Fibroblast of lung (primary cell): ENCODE results near the gene MSMO1. TPM values are rescaled to one million over a fixed set of nuclear protein-coding genes. Genes with fewer than 3 reads are reported as not detected.

ENCODE experiments used
- DNase-seq, 2 donors: peaks; one replicate each; pipeline versions ENCODE4 v3.0.0 to v3.0.0-alpha.2; 2010; ENCODE audit warnings: low read depth in 2 of 2
- H2AFZ ChIP-seq: 2 replicates; pipeline ENCODE4 v1.5.1; 2012; ENCODE audit warnings: low read length, control low read depth, inconsistent platforms
- H3K27ac ChIP-seq: 2 replicates; pipeline ENCODE4 v1.5.1; 2011; ENCODE audit warnings: low read length, control low read depth; ENCODE audit not compliant: insufficient read depth
- H3K27me3 ChIP-seq: 2 replicates; pipeline ENCODE4 v1.5.1; 2011; ENCODE audit warnings: mild to moderate bottlenecking, low read length; ENCODE audit not compliant: control insufficient read depth, insufficient read depth
- H3K36me3 ChIP-seq: 2 replicates; pipeline ENCODE4 v1.5.1; 2011; ENCODE audit warnings: low read length; ENCODE audit not compliant: control insufficient read depth, insufficient read depth
- H3K4me1 ChIP-seq: 2 replicates; pipeline ENCODE4 v1.5.1; 2011; ENCODE audit warnings: low read length; ENCODE audit not compliant: control insufficient read depth, insufficient read depth; ENCODE audit errors: extremely low read depth
- H3K4me2 ChIP-seq: 2 replicates; pipeline ENCODE4 v1.5.1; 2011; ENCODE audit warnings: low read length, control low read depth; ENCODE audit not compliant: insufficient read depth; ENCODE audit errors: extremely low read depth
- H3K4me3 ChIP-seq, 4 experiments: fragments of 200-600 bp in 1 of 4; sonication (generic) in 1 of 4; replicated peaks in 1 of 4; 2 replicates each; pipeline ENCODE4 v1.5.1; 2011 to 2016; ENCODE audit warnings: low read length in 4 of 4, low read depth in 3 of 4, mild to moderate bottlenecking in 3 of 4, control low read depth in 2 of 4, inconsistent platforms in 1 of 4, mixed read lengths in 1 of 4; ENCODE audit not compliant: insufficient read depth in 1 of 4; ENCODE audit errors: control extremely low read depth in 1 of 4
- H3K79me2 ChIP-seq: 2 replicates; pipeline ENCODE4 v1.5.1; 2012; ENCODE audit warnings: mild to moderate bottlenecking, low read length, inconsistent platforms; ENCODE audit not compliant: control insufficient read depth, insufficient read depth
- H3K9ac ChIP-seq: 2 replicates; pipeline ENCODE4 v1.5.1; 2011; ENCODE audit warnings: mild to moderate bottlenecking, low read length, control low read depth; ENCODE audit not compliant: insufficient read depth
- H3K9me3 ChIP-seq: 2 replicates; pipeline ENCODE4 v1.5.1; 2012; ENCODE audit warnings: low read depth, low read length; ENCODE audit not compliant: control insufficient read depth, insufficient read depth
- H4K20me1 ChIP-seq: 2 replicates; pipeline ENCODE4 v1.5.1; 2011; ENCODE audit warnings: low read length; ENCODE audit not compliant: control insufficient read depth, insufficient read depth; ENCODE audit errors: extremely low read depth
- EZH2 ChIP-seq: IDR thresholded peaks from 2 replicates; pipeline ENCODE4 v1.5.1; 2012; ENCODE audit warnings: low read length, control low read depth, mild to moderate bottlenecking; ENCODE audit errors: missing control alignments
- polyA plus RNA-seq, 2 donors: library from polyadenylated mRNA; depleted of rRNA in 1 of 2; stranded (reverse) in 1 of 2; unstranded in 1 of 2; fragments of >200 nt; gene quantifications; 2 replicates each; pipeline ENCODE4 v1.2.1, GENCODE V29; 2011 to 2012; ENCODE audit warnings: missing spikeins in 1 of 2
- total RNA-seq: library from RNA; depleted of rRNA; stranded (reverse); fragments of >200 nt; gene quantifications from 2 replicates; pipeline ENCODE4 v1.2.1, GENCODE V29; 2014
- TF ChIP-seq, protein P1 (sequence below), 2 donors: IDR thresholded peaks in 1 of 2; conservative IDR thresholded peaks in 1 of 2; 1 replicate in 1 of 2; 2 replicates in 1 of 2; pipeline ENCODE4 v1.5.1; 2011 to 2012; ENCODE audit warnings: low read length in 2 of 2, control low read depth in 1 of 2, inconsistent platforms in 1 of 2, low read depth in 1 of 2, mild to moderate bottlenecking in 1 of 2

The MSMO1 gene
- total and polyA plus RNA-seq, 2 donors (not counting 1 experiment from before 2014, with no cell fraction given): 328 to 743 TPM

DNA sequence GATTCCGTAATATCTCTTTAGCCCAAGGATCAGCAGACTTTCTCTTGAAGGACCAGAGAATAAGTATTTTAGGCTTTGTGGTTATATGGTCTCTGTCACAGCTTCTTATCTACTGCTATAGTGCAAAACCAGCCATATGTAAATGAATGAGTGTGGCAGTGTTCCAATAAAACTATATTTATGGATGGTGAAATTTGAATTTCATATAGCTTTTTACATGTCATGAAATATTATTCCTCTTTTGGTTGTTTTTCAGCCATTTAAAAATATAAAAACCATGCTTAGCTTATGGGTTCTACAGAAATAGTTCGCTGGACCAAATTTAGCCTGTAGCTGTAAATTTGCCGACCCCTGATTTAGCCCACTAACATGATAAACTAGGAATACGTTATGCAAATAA, 18.0 kb upstream of the MSMO1 start:
- H3K4me1 ChIP-seq: peaks cover 4% of the 10 kb centered on the region
- no peak overlapping the region for H3K4me3 ChIP-seq
- no peaks in the 10 kb centered on the region for H3K27me3 ChIP-seq
- no peak overlapping the region for H3K9ac ChIP-seq
- TF ChIP-seq, protein P1, sequence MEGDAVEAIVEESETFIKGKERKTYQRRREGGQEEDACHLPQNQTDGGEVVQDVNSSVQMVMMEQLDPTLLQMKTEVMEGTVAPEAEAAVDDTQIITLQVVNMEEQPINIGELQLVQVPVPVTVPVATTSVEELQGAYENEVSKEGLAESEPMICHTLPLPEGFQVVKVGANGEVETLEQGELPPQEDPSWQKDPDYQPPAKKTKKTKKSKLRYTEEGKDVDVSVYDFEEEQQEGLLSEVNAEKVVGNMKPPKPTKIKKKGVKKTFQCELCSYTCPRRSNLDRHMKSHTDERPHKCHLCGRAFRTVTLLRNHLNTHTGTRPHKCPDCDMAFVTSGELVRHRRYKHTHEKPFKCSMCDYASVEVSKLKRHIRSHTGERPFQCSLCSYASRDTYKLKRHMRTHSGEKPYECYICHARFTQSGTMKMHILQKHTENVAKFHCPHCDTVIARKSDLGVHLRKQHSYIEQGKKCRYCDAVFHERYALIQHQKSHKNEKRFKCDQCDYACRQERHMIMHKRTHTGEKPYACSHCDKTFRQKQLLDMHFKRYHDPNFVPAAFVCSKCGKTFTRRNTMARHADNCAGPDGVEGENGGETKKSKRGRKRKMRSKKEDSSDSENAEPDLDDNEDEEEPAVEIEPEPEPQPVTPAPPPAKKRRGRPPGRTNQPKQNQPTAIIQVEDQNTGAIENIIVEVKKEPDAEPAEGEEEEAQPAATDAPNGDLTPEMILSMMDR (conservative IDR thresholded peaks at IDR 0.05 in 1 of 2, IDR thresholded peaks at IDR 0.05 in 1 of 2; ENCODE audit: low read depth in 1 of 2, low read length in 2 of 2): no peak
- TF ChIP-seq EZH2: no peak
- H3K36me3 ChIP-seq: no peaks in the 10 kb centered on the region
- no peaks in the 10 kb centered on the region for H3K9me3 ChIP-seq
- H3K27ac ChIP-seq: no peak overlapping the region
- no peak overlapping the region for H3K4me2 ChIP-seq
- H2AFZ ChIP-seq: no peak overlapping the region
- no peak for DNase-seq
- H4K20me1 ChIP-seq: no peaks in the 10 kb centered on the region
- H3K79me2 ChIP-seq: no peaks in the 10 kb centered on the region

DNA sequence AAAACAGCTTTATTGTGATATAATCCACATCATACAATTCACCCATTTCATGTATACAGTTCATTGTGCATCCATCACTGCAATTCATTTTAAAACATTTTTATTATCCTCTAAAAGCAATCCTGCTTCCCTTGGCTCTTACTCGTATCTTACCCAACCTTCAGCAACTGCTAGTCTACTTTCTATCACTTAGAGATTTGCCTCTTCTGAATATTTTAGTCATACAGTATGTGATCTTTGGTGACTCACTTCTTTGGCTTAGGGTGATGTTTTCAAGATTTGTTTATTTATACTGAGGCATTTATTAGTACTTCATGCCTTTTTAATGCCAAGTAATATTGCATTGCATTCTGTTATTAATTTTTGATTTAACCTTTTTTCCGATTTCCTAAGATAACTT, 15.0 kb upstream of the MSMO1 start:
- peaks cover 4% of the 10 kb centered on the region for H3K4me1 ChIP-seq
- TF ChIP-seq, protein P1 (conservative IDR thresholded peaks at IDR 0.05 in 1 of 2, IDR thresholded peaks at IDR 0.05 in 1 of 2; ENCODE audit: low read depth in 1 of 2, low read length in 2 of 2): no peak
- no peak for TF ChIP-seq EZH2
- DNase-seq: peak; percentile 64 to 89
- H3K9ac ChIP-seq: no peak overlapping the region
- no peak overlapping the region for H2AFZ ChIP-seq
- H3K27me3 ChIP-seq: no peaks in the 10 kb centered on the region
- no peak overlapping the region for H3K4me2 ChIP-seq
- no peak overlapping the region for H3K27ac ChIP-seq
- no peaks in the 10 kb centered on the region for H3K79me2 ChIP-seq
- H3K4me3 ChIP-seq: no peak overlapping the region
- no peaks in the 10 kb centered on the region for H3K36me3 ChIP-seq
- no peaks in the 10 kb centered on the region for H4K20me1 ChIP-seq
- no peaks in the 10 kb centered on the region for H3K9me3 ChIP-seq

DNA sequence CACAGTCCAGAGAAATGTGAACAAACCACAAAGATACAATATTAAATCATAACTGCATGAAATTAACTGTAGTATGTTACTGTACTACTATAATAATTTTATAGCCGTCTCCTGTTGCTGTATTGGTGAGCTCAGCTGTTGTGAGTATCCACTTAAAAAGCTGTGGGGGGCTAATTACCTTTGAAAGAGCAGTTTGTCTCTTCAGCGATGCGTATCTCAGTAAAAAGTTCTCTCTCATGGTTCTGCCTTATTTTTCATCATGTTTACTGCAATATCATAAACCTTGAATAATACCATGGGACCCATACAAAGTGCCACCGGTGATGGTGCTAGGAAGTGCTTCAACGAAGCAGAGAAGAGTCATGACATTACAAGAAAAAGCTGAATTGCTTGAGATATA, 8.4 kb upstream of the MSMO1 start:
- Histone ChIP-seq H3K4me2 (no peak overlapping the region), H3K27ac (no peak overlapping the region), H3K36me3 (no peaks in the 10 kb centered on the region), H4K20me1 (no peaks in the 10 kb centered on the region), H3K9ac (no peak overlapping the region), H2AFZ (no peak overlapping the region), H3K79me2 (no peaks in the 10 kb centered on the region), H3K9me3 (no peaks in the 10 kb centered on the region), H3K27me3 (no peaks in the 10 kb centered on the region), H3K4me1 (no peaks in the 10 kb centered on the region), H3K4me3 (no peak overlapping the region)
- TF ChIP-seq, protein P1 (conservative IDR thresholded peaks at IDR 0.05 in 1 of 2, IDR thresholded peaks at IDR 0.05 in 1 of 2; ENCODE audit: low read depth in 1 of 2, low read length in 2 of 2): no peak
- no peak for TF ChIP-seq EZH2
- DNase-seq: no peak
